Measurements from ENCODE around the gene MT2A. TPM values are rescaled to one million over a fixed set of nuclear protein-coding genes. Genes with fewer than 3 reads are reported as not detected.

MT2A gene
- total and polyA plus RNA-seq, 2 of the 13 experiments (the other 11 are each of a cell fraction or from before 2014, with no cell fraction given): 135 to 371 TPM

DNA sequence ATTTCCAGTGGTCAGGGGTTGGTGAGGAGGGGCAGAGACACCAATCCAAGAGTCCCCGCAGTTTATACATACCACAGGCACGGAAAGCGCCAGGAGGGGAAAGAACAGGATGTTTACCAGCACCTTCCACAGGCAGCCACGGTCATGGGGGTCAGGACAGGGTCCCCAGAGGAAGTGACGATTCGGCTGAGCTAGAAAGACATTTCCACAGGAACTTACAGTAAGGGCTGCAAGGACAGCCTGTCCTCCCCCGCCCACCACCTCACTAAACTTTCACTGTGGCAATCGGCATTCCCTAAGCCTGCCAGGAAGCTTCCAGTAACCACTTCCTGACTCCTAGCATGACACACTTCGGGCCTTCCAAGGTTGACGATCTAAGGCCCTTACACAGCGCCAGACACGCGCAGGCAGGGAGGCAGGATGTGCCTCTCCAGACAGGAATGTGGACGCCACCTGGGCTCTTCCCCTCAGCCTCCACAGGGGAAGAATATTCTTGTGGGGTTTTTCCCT, 1.2 kb upstream of the MT2A start (continued):
- TF ChIP-seq, protein P1, sequence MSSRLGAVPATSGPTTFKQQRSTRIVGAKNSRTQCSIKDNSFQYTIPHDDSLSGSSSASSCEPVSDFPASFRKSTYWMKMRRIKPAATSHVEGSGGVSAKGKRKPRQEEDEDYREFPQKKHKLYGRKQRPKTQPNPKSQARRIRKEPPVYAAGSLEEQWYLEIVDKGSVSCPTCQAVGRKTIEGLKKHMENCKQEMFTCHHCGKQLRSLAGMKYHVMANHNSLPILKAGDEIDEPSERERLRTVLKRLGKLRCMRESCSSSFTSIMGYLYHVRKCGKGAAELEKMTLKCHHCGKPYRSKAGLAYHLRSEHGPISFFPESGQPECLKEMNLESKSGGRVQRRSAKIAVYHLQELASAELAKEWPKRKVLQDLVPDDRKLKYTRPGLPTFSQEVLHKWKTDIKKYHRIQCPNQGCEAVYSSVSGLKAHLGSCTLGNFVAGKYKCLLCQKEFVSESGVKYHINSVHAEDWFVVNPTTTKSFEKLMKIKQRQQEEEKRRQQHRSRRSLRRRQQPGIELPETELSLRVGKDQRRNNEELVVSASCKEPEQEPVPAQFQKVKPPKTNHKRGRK (CRISPR knock-in tag; IDR thresholded peaks at IDR 0.05): no peak
- TF ChIP-seq EED (CRISPR knock-in tag; IDR thresholded peaks at IDR 0.05) (no peak), MAFK (conservative IDR thresholded peaks at IDR 0.05 in 1 of 2, IDR thresholded peaks at IDR 0.05 in 1 of 2; ENCODE audit: low read length in 2 of 2) (no peak), ZNF782 (CRISPR knock-in tag; IDR thresholded peaks at IDR 0.05; ENCODE audit: borderline replicate concordance) (no peak), CBFB (CRISPR knock-in tag; IDR thresholded peaks at IDR 0.05) (peak; percentile 93), ZNF225 (CRISPR knock-in tag; IDR thresholded peaks at IDR 0.05) (no peak), ELF4 (CRISPR knock-in tag; IDR thresholded peaks at IDR 0.05; ENCODE audit: borderline replicate concordance) (no peak), ZNF607 (CRISPR knock-in tag; IDR thresholded peaks at IDR 0.05; ENCODE audit: borderline replicate concordance) (no peak), ETV6 (CRISPR knock-in tag; conservative IDR thresholded peaks at IDR 0.05) (peak; percentile 89), ZZZ3 (CRISPR knock-in tag; IDR thresholded peaks at IDR 0.05; ENCODE audit: borderline replicate concordance) (0 out of 2 replicates have a peak, but pooled peaks have one; percentile 72), LCORL (IDR thresholded peaks at IDR 0.05) (no peak), LCORL (CRISPR knock-in tag; IDR thresholded peaks at IDR 0.05) (peak; percentile 66), ZNF746 (CRISPR knock-in tag; IDR thresholded peaks at IDR 0.05) (peak; percentile 50; the same call in 1 of the 2 replicates), TBP (CRISPR knock-in tag; IDR thresholded peaks at IDR 0.05) (no peak), ZBTB21 (CRISPR knock-in tag; IDR thresholded peaks at IDR 0.05) (peak; percentile 62; the same call in 1 of the 2 replicates), SETDB1 (CRISPR knock-in tag; IDR thresholded peaks at IDR 0.05; ENCODE audit: borderline replicate concordance) (no peak), SALL2 (CRISPR knock-in tag; IDR thresholded peaks at IDR 0.05) (no peak), TCF7L2 (IDR thresholded peaks at IDR 0.05; ENCODE audit: low read depth, low read length) (no peak), NFKBIZ (CRISPR knock-in tag; IDR thresholded peaks at IDR 0.05) (peak; percentile 94), PCBP1 (IDR thresholded peaks at IDR 0.05; ENCODE audit: borderline replicate concordance, low read depth, low read length) (no peak)
- TF ChIP-seq, protein P2, sequence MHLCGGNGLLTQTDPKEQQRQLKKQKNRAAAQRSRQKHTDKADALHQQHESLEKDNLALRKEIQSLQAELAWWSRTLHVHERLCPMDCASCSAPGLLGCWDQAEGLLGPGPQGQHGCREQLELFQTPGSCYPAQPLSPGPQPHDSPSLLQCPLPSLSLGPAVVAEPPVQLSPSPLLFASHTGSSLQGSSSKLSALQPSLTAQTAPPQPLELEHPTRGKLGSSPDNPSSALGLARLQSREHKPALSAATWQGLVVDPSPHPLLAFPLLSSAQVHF (CRISPR knock-in tag; IDR thresholded peaks at IDR 0.05): no peak
- TF ChIP-seq, protein P3, sequence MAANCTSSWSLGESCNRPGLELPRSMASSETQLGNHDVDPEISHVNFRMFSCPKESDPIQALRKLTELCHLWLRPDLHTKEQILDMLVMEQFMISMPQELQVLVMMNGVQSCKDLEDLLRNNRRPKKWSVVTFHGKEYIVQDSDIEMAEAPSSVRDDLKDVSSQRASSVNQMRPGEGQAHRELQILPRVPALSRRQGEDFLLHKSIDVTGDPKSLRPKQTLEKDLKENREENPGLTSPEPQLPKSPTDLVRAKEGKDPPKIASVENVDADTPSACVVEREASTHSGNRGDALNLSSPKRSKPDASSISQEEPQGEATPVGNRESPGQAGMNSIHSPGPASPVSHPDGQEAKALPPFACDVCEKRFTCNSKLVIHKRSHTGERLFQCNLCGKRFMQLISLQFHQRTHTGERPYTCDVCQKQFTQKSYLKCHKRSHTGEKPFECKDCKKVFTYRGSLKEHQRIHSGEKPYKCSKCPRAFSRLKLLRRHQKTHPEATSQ (CRISPR knock-in tag; IDR thresholded peaks at IDR 0.05; ENCODE audit: borderline replicate concordance): 0 out of 2 replicates have a peak, but pooled peaks have one; percentile 47
- TF ChIP-seq, protein P4, sequence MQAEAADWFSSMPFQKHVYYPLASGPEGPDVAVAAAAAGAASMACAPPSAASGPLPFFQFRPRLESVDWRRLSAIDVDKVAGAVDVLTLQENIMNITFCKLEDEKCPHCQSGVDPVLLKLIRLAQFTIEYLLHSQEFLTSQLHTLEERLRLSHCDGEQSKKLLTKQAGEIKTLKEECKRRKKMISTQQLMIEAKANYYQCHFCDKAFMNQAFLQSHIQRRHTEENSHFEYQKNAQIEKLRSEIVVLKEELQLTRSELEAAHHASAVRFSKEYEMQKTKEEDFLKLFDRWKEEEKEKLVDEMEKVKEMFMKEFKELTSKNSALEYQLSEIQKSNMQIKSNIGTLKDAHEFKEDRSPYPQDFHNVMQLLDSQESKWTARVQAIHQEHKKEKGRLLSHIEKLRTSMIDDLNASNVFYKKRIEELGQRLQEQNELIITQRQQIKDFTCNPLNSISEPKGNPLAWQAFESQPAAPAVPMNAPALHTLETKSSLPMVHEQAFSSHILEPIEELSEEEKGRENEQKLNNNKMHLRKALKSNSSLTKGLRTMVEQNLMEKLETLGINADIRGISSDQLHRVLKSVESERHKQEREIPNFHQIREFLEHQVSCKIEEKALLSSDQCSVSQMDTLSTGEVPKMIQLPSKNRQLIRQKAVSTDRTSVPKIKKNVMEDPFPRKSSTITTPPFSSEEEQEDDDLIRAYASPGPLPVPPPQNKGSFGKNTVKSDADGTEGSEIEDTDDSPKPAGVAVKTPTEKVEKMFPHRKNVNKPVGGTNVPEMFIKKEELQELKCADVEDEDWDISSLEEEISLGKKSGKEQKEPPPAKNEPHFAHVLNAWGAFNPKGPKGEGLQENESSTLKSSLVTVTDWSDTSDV (CRISPR knock-in tag; IDR thresholded peaks at IDR 0.05): no peak
- TF ChIP-seq, protein P5, sequence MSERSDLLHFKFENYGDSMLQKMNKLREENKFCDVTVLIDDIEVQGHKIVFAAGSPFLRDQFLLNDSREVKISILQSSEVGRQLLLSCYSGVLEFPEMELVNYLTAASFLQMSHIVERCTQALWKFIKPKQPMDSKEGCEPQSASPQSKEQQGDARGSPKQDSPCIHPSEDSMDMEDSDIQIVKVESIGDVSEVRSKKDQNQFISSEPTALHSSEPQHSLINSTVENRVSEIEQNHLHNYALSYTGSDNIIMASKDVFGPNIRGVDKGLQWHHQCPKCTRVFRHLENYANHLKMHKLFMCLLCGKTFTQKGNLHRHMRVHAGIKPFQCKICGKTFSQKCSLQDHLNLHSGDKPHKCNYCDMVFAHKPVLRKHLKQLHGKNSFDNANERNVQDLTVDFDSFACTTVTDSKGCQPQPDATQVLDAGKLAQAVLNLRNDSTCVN (CRISPR knock-in tag; IDR thresholded peaks at IDR 0.05; ENCODE audit: borderline replicate concordance): peak; percentile 82
